Body of pancreas (tissue), 4 donors: Measurements from ENCODE around the gene TLR4.

ENCODE experiments used
- CTCF ChIP-seq, 7 experiments: fragments of 450-650 bp in 4 of 7; fragments of 200-600 bp in 3 of 7; sonication (generic) in 3 of 7; IDR thresholded peaks; one replicate each; pipeline ENCODE4 v1.5.1; 2016 to 2019; ENCODE audit warnings: antibody characterized with exemption in 7 of 7
- POLR2A ChIP-seq, 3 donors: fragments of 450-650 bp; IDR thresholded peaks; one replicate each; pipeline ENCODE4 v1.6.1; 2016; ENCODE audit warnings: antibody characterized with exemption in 3 of 3, mild to moderate bottlenecking in 2 of 3

GRCh38 chr9:117671468-117671867 is 32.7 kb upstream of the TLR4 start:
- TF ChIP-seq CTCF (IDR thresholded peaks at IDR 0.05) (no peak), POLR2A (IDR thresholded peaks at IDR 0.05) (no peak)
